Suprapubic skin (tissue), 4 donors: Measurements from ENCODE around the gene DCAF8. TPM values are rescaled to one million over a fixed set of nuclear protein-coding genes. Genes with fewer than 3 reads are reported as not detected.

ENCODE experiments used
- DNase-seq, 2 donors: peaks; one replicate each; pipeline ENCODE4 v3.0.0-alpha.2; 2019; ENCODE audit warnings: low spot score in 2 of 2
- H3K27ac ChIP-seq: fragments of 200-600 bp; sonication (generic); one replicate; pipeline ENCODE4 v1.5.1; 2019
- H3K27me3 ChIP-seq: fragments of 200-600 bp; sonication (generic); one replicate; pipeline ENCODE4 v1.5.1; 2019
- H3K36me3 ChIP-seq: fragments of 200-600 bp; sonication (generic); one replicate; pipeline ENCODE4 v1.5.1; 2019
- H3K4me1 ChIP-seq: fragments of 200-600 bp; sonication (generic); one replicate; pipeline ENCODE4 v1.5.1; 2019
- H3K4me3 ChIP-seq: fragments of 200-600 bp; sonication (generic); one replicate; pipeline ENCODE4 v1.5.1; 2019; ENCODE audit warnings: mild to moderate bottlenecking
- H3K9me3 ChIP-seq: fragments of 200-600 bp; sonication (generic); one replicate; pipeline ENCODE4 v1.5.1; 2019
- CTCF ChIP-seq, 2 donors: fragments of 200-600 bp in 1 of 2; fragments of 450-650 bp in 1 of 2; sonication (generic) in 1 of 2; IDR thresholded peaks; one replicate each; pipeline ENCODE4 v1.5.1; 2016 to 2019; ENCODE audit warnings: antibody characterized with exemption in 2 of 2, mild to moderate bottlenecking in 1 of 2, moderate library complexity in 1 of 2
- EP300 ChIP-seq: sonication (generic); formaldehyde crosslinking; IDR thresholded peaks from one replicate; pipeline ENCODE4 v1.6.1; 2017; ENCODE audit warnings: antibody characterized with exemption
- POLR2A ChIP-seq, 2 donors: fragments of 450-650 bp; IDR thresholded peaks; one replicate each; pipeline ENCODE4 v1.6.1; 2017; ENCODE audit warnings: antibody characterized with exemption in 2 of 2, mild to moderate bottlenecking in 2 of 2, moderate library complexity in 2 of 2
- POLR2AphosphoS5 ChIP-seq, 3 donors: sonication (generic); formaldehyde crosslinking; IDR thresholded peaks; one replicate each; pipeline ENCODE4 v1.6.1; 2017; ENCODE audit warnings: antibody characterized with exemption in 3 of 3
- WGBS: methylation state at CpG from one replicate; pipeline ENCODE4 v1.1.5; 2018; 5-methylcytosine and 5-hydroxymethylcytosine counted together
- total RNA-seq, 4 donors: library from RNA; depleted of rRNA; stranded (reverse); fragments of >200 nt; gene quantifications; one replicate each; pipeline ENCODE4 v1.1.0, GENCODE V29; 2016

The DCAF8 gene
- total RNA-seq, 4 donors from 2014 or later: 98.3 to 402 (median 125) TPM

GRCh38 chr1:160237558-160237957 is 24.8 kb downstream of the DCAF8 start:
- Histone ChIP-seq H3K4me3 (no peak overlapping the region), H3K9me3 (no peaks in the 10 kb centered on the region), H3K36me3 (peaks cover 85% of the 10 kb centered on the region), H3K4me1 (no peaks in the 10 kb centered on the region), H3K27ac (no peak overlapping the region), H3K27me3 (no peaks in the 10 kb centered on the region)
- 93% methylated on average over 2 of the region's 2 CpGs for WGBS
- DNase-seq: no peak
- TF ChIP-seq POLR2A (IDR thresholded peaks at IDR 0.05) (no peak), CTCF (IDR thresholded peaks at IDR 0.05) (no peak), POLR2AphosphoS5 (IDR thresholded peaks at IDR 0.05) (no peak), EP300 (no peak)

- peaks cover 86% of the 10 kb centered on the region for H3K36me3 ChIP-seq
- WGBS: 91% methylated on average over 5 of the region's 5 CpGs
- DNase-seq: no peak
- no peaks in the 10 kb centered on the region for H3K27me3 ChIP-seq
- H3K4me3 ChIP-seq: no peak overlapping the region
- no peak overlapping the region for H3K27ac ChIP-seq
- H3K9me3 ChIP-seq: no peaks in the 10 kb centered on the region
- TF ChIP-seq EP300: no peak
- no peak for TF ChIP-seq POLR2A (IDR thresholded peaks at IDR 0.05)
- TF ChIP-seq CTCF (IDR thresholded peaks at IDR 0.05): no peak
- no peaks in the 10 kb centered on the region for H3K4me1 ChIP-seq
These were observed 25.5 kb downstream of the DCAF8 start for GRCh38 chr1:160236806-160237205.

GRCh38 chr1:160232911-160233310 is 29.4 kb downstream of the DCAF8 start:
- H3K36me3 ChIP-seq: peaks cover 92% of the 10 kb centered on the region
- no peak for TF ChIP-seq POLR2A (IDR thresholded peaks at IDR 0.05)
- no peak for TF ChIP-seq EP300
- no peak for TF ChIP-seq CTCF (IDR thresholded peaks at IDR 0.05)
- TF ChIP-seq POLR2AphosphoS5 (IDR thresholded peaks at IDR 0.05): no peak
- DNase-seq: no peak
- no peaks in the 10 kb centered on the region for H3K27me3 ChIP-seq
- no peaks in the 10 kb centered on the region for H3K4me1 ChIP-seq
- no peak overlapping the region for H3K4me3 ChIP-seq
- no peak overlapping the region for H3K27ac ChIP-seq
- H3K9me3 ChIP-seq: no peaks in the 10 kb centered on the region

GRCh38 chr1:160228431-160228830 is 33.9 kb downstream of the DCAF8 start:
- Histone ChIP-seq H3K4me3 (no peak overlapping the region), H3K4me1 (no peaks in the 10 kb centered on the region), H3K9me3 (no peaks in the 10 kb centered on the region), H3K36me3 (peaks cover 97% of the 10 kb centered on the region), H3K27ac (no peak overlapping the region), H3K27me3 (no peaks in the 10 kb centered on the region)
- no peak for DNase-seq
- TF ChIP-seq POLR2AphosphoS5 (IDR thresholded peaks at IDR 0.05): no peak
- no peak for TF ChIP-seq CTCF (IDR thresholded peaks at IDR 0.05)
- no peak for TF ChIP-seq EP300
- TF ChIP-seq POLR2A (IDR thresholded peaks at IDR 0.05): no peak

GRCh38 chr1:160227561-160227960 is 34.8 kb downstream of the DCAF8 start:
- Histone ChIP-seq H3K4me3 (no peak overlapping the region), H3K4me1 (no peaks in the 10 kb centered on the region), H3K27ac (no peak overlapping the region), H3K36me3 (peaks cover 98% of the 10 kb centered on the region), H3K27me3 (no peaks in the 10 kb centered on the region), H3K9me3 (no peaks in the 10 kb centered on the region)
- 100% methylated on average over 1 of the region's 1 CpG for WGBS
- no peak for DNase-seq
- TF ChIP-seq CTCF (IDR thresholded peaks at IDR 0.05) (no peak), POLR2A (IDR thresholded peaks at IDR 0.05) (no peak), POLR2AphosphoS5 (IDR thresholded peaks at IDR 0.05) (no peak), EP300 (no peak)
